ENCODE measurements around the gene CLASP1. TPM values are rescaled to one million over a fixed set of nuclear protein-coding genes. Genes with fewer than 3 reads are reported as not detected.

Gene CLASP1
- total RNA-seq, 1 experiment from 2014 or later = 46.1 TPM

- H3K4me3 ChIP-seq (ENCODE audit: low read depth, low read length) = peak overlapping the region; percentile 56
- Mint-ChIP-seq H3K4me1 (ENCODE audit: low read depth, unreplicated experiment) (peaks cover 10% of the 10 kb centered on the region), H3K27me3 (ENCODE audit: insufficient read depth, unreplicated experiment) (no peaks in the 10 kb centered on the region), H3K4me3 (ENCODE audit: unreplicated experiment) (peak overlapping the region; percentile 78), H3K27ac (ENCODE audit: unreplicated experiment) (peak overlapping the region; percentile 95), H3K9me3 (ENCODE audit: unreplicated experiment) (no peaks in the 10 kb centered on the region), H3K36me3 (ENCODE audit: insufficient read depth, unreplicated experiment) (peaks cover 6% of the 10 kb centered on the region)
- no peak for TF ChIP-seq CTCF (IDR thresholded peaks at IDR 0.05; ENCODE audit: insufficient read depth in 1 of 2, low read depth in 1 of 2, low read length in 1 of 2, severe bottlenecking in 1 of 2, unreplicated experiment in 1 of 2)
- no peaks in the 10 kb centered on the region for H3K36me3 ChIP-seq (ENCODE audit: control insufficient read depth, insufficient read depth, low read length)
- no peaks in the 10 kb centered on the region for H3K27me3 ChIP-seq (replicated peaks; ENCODE audit: control insufficient read depth, insufficient read depth, low read length)
- BruUV-seq (replicated peaks) = TSS peak; percentile 59
- ChIA-PET CTCF (interaction anchor here (0.6 to 1.2 kb wide), 3 partner anchors 8 to 118 kb away, joined by 3 read pairs; partner anchors contain the start of gene RNU4ATAC), POLR2A (interaction anchor here (0.6 to 0.7 kb wide), 2 partner anchors 89 to 1417 kb away, joined by 3 read pairs; partner anchors contain the start of gene NIFK)
- H3K4me1 ChIP-seq = 0 out of 2 replicates have a peak, but pooled peaks cover 10% of the 10 kb centered on the region
- no peaks in the 10 kb centered on the region for H3K9me3 ChIP-seq
- intact Hi-C loops (cut with micrococcal nuclease; ENCODE audit: unreplicated experiment) = loop anchor here (1.0 to 2.0 kb wide), 3 partner anchors 52 to 118 kb away; partner anchors contain the start of gene RNU4ATAC
- peak; percentile 45 to 61 for DNase-seq
Observed at GRCh38 chr2:121648206-121649148, 785 bp downstream of the CLASP1 start.

- peaks cover 10% of the 10 kb centered on the region for H3K4me1 Mint-ChIP-seq (ENCODE audit: low read depth, unreplicated experiment)
- no peak for TF ChIP-seq CTCF (IDR thresholded peaks at IDR 0.05; ENCODE audit: insufficient read depth in 1 of 2, low read depth in 1 of 2, low read length in 1 of 2, severe bottlenecking in 1 of 2, unreplicated experiment in 1 of 2)
- ChIA-PET POLR2A (no interaction called here), CTCF (no interaction called here)
- H3K27me3 ChIP-seq (replicated peaks; ENCODE audit: control insufficient read depth, insufficient read depth, low read length) = no peaks in the 10 kb centered on the region
- H3K27me3 Mint-ChIP-seq (ENCODE audit: insufficient read depth, unreplicated experiment) = no peaks in the 10 kb centered on the region
- H3K4me1 ChIP-seq = 0 out of 2 replicates have a peak, but pooled peaks cover 10% of the 10 kb centered on the region
- H3K36me3 ChIP-seq (ENCODE audit: control insufficient read depth, insufficient read depth, low read length) = no peaks in the 10 kb centered on the region
- intact Hi-C loops (cut with micrococcal nuclease; ENCODE audit: unreplicated experiment) = no loop called here
- H3K27ac Mint-ChIP-seq (ENCODE audit: unreplicated experiment) = no peak overlapping the region
- no peaks in the 10 kb centered on the region for H3K9me3 ChIP-seq
- no peak for DNase-seq
- BruUV-seq (replicated peaks) = no TSS peak
- no peaks in the 10 kb centered on the region for H3K9me3 Mint-ChIP-seq (ENCODE audit: unreplicated experiment)
- H3K4me3 Mint-ChIP-seq (ENCODE audit: unreplicated experiment) = peak overlapping the region; percentile 78
- peaks cover 6% of the 10 kb centered on the region for H3K36me3 Mint-ChIP-seq (ENCODE audit: insufficient read depth, unreplicated experiment)
- H3K4me3 ChIP-seq (ENCODE audit: low read depth, low read length) = no peak overlapping the region
Observed at GRCh38 chr2:121647396-121647795, 1.9 kb downstream of the CLASP1 start.

DNA sequence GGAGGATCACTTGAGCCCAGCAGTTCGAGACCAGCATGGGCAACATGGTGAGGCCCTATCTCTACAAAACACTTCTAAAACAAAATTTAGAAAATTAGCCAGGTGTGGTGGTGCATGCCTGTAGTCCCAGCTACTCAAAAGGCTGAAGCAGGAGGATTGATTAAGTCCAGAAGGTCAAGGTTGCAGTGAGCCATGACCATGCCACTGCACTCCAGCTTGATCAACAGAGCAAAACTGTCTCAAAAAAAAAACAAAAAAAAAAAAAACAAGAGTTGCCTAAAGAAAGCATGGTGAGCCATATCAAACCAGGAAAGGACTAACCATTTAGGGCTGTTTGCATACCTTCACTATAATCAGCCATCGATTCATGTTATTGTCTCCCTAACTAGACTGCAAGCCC lies 4.5 kb downstream of the CLASP1 start:
- Mint-ChIP-seq H3K27ac (ENCODE audit: unreplicated experiment) (no peak overlapping the region), H3K9me3 (ENCODE audit: unreplicated experiment) (no peaks in the 10 kb centered on the region), H3K27me3 (ENCODE audit: insufficient read depth, unreplicated experiment) (no peaks in the 10 kb centered on the region), H3K4me1 (ENCODE audit: low read depth, unreplicated experiment) (no peaks in the 10 kb centered on the region), H3K36me3 (ENCODE audit: insufficient read depth, unreplicated experiment) (peaks cover 6% of the 10 kb centered on the region), H3K4me3 (ENCODE audit: unreplicated experiment) (no peak overlapping the region)
- H3K9me3 ChIP-seq = no peaks in the 10 kb centered on the region
- ChIA-PET POLR2A (no interaction called here), CTCF (no interaction called here)
- no peak overlapping the region for H3K4me3 ChIP-seq (ENCODE audit: low read depth, low read length)
- no peaks in the 10 kb centered on the region for H3K36me3 ChIP-seq (ENCODE audit: control insufficient read depth, insufficient read depth, low read length)
- BruUV-seq (replicated peaks) = no TSS peak
- DNase-seq = no peak
- intact Hi-C loops (cut with micrococcal nuclease; ENCODE audit: unreplicated experiment) = no loop called here
- TF ChIP-seq CTCF (IDR thresholded peaks at IDR 0.05; ENCODE audit: insufficient read depth in 1 of 2, low read depth in 1 of 2, low read length in 1 of 2, severe bottlenecking in 1 of 2, unreplicated experiment in 1 of 2) = no peak
- H3K4me1 ChIP-seq = 0 out of 2 replicates have a peak, but pooled peaks cover 3% of the 10 kb centered on the region
- H3K27me3 ChIP-seq (replicated peaks; ENCODE audit: control insufficient read depth, insufficient read depth, low read length) = no peaks in the 10 kb centered on the region
